ENCODE measurements around the gene ADD2. TPM values are rescaled to one million over a fixed set of nuclear protein-coding genes. Genes with fewer than 3 reads are reported as not detected.

ADD2 gene
- total RNA-seq, 1 experiment from 2014 or later: 124 TPM

DNA sequence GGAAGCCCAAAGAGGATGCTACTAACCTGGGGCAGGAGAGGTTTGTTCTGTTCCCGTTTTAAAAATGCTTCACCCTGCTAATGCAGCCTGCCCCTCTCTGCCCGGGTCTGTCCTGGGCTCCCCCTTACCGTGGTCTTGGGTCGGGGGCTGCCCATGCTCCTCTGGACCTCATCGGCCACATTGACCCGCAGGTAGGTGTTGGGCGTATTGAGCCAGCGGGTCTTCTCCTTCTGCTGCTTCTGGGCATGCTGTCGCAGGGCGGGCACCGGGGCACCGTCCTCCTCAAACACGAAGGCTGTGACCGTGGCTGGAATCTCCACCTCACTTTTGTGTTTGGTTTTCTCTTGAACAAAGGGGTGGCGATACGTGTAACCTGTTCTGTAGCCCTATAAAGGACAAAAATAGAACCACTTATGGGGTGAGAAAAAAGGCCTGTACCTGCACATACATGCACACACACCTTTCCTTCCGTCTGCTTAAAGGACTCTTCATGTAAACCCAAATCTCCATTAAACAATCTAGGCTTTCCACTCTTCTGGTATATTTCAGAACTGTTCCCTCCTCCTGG is 89.3 kb downstream of the ADD2 start:
- no peaks in the 10 kb centered on the region for H3K9me3 ChIP-seq (ENCODE audit: control insufficient read depth, low read depth, low read length)
- H3K18ac ChIP-seq (ENCODE audit: insufficient read length, low read depth, low read length): no peak overlapping the region
- H3K23ac ChIP-seq (ENCODE audit: insufficient read length, low read depth, low read length): no peak overlapping the region
- H2AK5ac ChIP-seq (ENCODE audit: insufficient read length, low read length): no peak overlapping the region
- H2AFZ ChIP-seq (ENCODE audit: low read length): no peak overlapping the region
- no peak overlapping the region for H2BK20ac ChIP-seq (ENCODE audit: low read depth, low read length, poor library complexity, severe bottlenecking)
- no peak overlapping the region for H4K8ac ChIP-seq (replicated peaks; ENCODE audit: insufficient read length, low read depth, low read length)
- H2BK15ac ChIP-seq (ENCODE audit: low read depth, low read length): no peak overlapping the region
- H3K27ac ChIP-seq (ENCODE audit: insufficient read length, low read depth, low read length): no peak overlapping the region
- H2BK12ac ChIP-seq (ENCODE audit: insufficient read length, low read depth, low read length): no peak overlapping the region
- H3K56ac ChIP-seq (ENCODE audit: insufficient read length, low read depth, low read length): no peak overlapping the region
- peak; percentile 11 for DNase-seq
- no peak overlapping the region for H3K4me3 Mint-ChIP-seq
- H3K4me1 ChIP-seq (ENCODE audit: insufficient read depth, low read length): no peaks in the 10 kb centered on the region
- no peaks in the 10 kb centered on the region for H3K9me3 Mint-ChIP-seq
- H4K91ac ChIP-seq (ENCODE audit: insufficient read length, low read depth, low read length): no peak overlapping the region
- H3K4me2 ChIP-seq (ENCODE audit: insufficient read depth, insufficient read length, low read length): no peak overlapping the region
- TF ChIP-seq, protein P1, sequence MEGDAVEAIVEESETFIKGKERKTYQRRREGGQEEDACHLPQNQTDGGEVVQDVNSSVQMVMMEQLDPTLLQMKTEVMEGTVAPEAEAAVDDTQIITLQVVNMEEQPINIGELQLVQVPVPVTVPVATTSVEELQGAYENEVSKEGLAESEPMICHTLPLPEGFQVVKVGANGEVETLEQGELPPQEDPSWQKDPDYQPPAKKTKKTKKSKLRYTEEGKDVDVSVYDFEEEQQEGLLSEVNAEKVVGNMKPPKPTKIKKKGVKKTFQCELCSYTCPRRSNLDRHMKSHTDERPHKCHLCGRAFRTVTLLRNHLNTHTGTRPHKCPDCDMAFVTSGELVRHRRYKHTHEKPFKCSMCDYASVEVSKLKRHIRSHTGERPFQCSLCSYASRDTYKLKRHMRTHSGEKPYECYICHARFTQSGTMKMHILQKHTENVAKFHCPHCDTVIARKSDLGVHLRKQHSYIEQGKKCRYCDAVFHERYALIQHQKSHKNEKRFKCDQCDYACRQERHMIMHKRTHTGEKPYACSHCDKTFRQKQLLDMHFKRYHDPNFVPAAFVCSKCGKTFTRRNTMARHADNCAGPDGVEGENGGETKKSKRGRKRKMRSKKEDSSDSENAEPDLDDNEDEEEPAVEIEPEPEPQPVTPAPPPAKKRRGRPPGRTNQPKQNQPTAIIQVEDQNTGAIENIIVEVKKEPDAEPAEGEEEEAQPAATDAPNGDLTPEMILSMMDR (conservative IDR thresholded peaks at IDR 0.05): no peak
- no peaks in the 10 kb centered on the region for H3K27me3 ChIP-seq (ENCODE audit: insufficient read depth, low read length)
- no peaks in the 10 kb centered on the region for H3K4me1 Mint-ChIP-seq
- WGBS (ENCODE audit: extremely low coverage, insufficient read length, low lambda C conversion rate): no CpG with 5 or more reads among the region's 17 CpGs
- no peak overlapping the region for H4K5ac ChIP-seq (ENCODE audit: insufficient read length, low read depth, low read length)
- no peak overlapping the region for H2BK120ac ChIP-seq (ENCODE audit: low read depth, low read length, poor library complexity, severe bottlenecking)
- H3K27me3 Mint-ChIP-seq (ENCODE audit: low read depth): no peaks in the 10 kb centered on the region
- H3K14ac ChIP-seq (ENCODE audit: insufficient read depth, low read length): no peak overlapping the region
- H3K79me1 ChIP-seq (ENCODE audit: insufficient read depth, low read depth, low read length, poor library complexity, severe bottlenecking): no peaks in the 10 kb centered on the region
- no peaks in the 10 kb centered on the region for H3K23me2 ChIP-seq (ENCODE audit: insufficient read length, low read depth, low read length, poor library complexity, severe bottlenecking)
- peaks cover 58 to 89% (median 72%) of the 10 kb centered on the region in 3 experiments for H3K36me3 Mint-ChIP-seq (ENCODE audit: insufficient read depth in 1 of 3, low read depth in 3 of 3)
- no peaks in the 10 kb centered on the region for H3K79me2 ChIP-seq (ENCODE audit: insufficient read depth, low read length)
- no peak overlapping the region for H3T11ph ChIP-seq (ENCODE audit: low read length)
- H4K20me1 ChIP-seq (ENCODE audit: control insufficient read depth, insufficient read depth, insufficient read length): no peaks in the 10 kb centered on the region
- no peak overlapping the region; a peak in 2 of 7 replicates for H3K27ac Mint-ChIP-seq
- H2BK5ac ChIP-seq (ENCODE audit: insufficient read length, low read length): no peak overlapping the region
- H3K4ac ChIP-seq (ENCODE audit: low read depth, low read length): no peak overlapping the region
- no peak overlapping the region for H3K9ac ChIP-seq (ENCODE audit: extremely low read depth, insufficient read length, low read length)

Measured in H9 (cell line).